Kasumi-1 (cell line): Measurements from ENCODE around the gene GLIS1.

Experiments
- DNase-seq, 2 experiments: peaks; one replicate each; lab custom pipeline; 2025; lab: John Stamatoyannopoulos, UW

The GLIS1 gene

DNA sequence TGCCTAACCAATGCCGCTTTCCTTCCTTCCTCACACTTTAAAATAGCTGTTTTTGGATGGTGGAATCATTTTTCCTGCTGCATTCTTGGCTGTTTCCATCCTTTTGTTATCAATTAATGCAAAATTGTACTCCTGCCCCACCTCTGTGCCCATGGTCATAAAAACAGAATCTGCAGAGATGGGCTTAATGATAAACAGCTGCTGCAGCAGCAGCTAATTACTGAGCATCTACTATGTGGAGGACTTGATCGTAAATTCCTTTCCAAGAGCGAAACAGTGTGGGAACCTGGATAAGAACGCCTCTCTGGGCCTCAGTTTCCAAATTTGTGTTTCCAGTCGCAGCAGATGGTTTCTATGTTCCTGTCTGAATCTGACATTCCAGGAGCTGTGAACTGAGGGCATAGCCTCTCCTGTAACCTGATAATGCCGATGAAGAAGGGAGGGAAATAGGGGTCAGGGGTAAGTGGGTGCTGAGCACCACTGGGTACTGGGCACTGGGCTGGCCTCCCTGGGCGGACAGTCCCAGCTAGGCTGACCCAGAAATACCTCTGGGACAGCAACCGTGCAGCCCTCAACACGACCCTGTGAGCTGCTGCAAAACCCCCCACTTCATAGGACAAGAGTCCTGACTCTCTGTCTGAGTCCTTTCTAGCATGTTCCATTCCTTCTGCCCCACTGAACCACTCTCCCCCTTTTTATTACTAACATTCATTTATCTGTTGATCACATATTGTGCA is 158.1 kb downstream of the GLIS1 start:
- no peak for DNase-seq

GRCh38 chr1:53580009-53580400 is 159.0 kb downstream of the GLIS1 start:
- DNase-seq, result no peak

- DNase-seq, result no peak
Observed at GRCh38 chr1:53579221-53580008, 159.5 kb downstream of the GLIS1 start.

- DNase-seq, result no peak
Observed at GRCh38 chr1:53578358-53578757, 160.6 kb downstream of the GLIS1 start.

DNA sequence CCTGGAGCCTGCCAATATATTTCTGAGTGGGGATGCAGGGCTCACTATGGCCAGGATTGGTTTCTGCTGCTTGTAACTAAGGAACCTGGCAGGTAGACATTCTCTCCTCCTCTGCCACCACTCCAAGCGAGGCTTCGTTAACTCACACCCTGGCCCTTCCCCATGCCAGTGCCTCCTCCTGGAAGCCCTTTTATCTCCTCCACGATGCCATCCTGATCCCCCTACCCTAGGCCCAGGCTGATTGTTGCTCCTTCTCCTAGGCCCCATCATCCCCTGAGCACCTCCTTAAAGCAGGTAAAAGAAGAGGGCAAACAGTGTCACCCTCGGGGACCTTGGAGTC is 161.2 kb downstream of the GLIS1 start:
- no peak for DNase-seq

DNA sequence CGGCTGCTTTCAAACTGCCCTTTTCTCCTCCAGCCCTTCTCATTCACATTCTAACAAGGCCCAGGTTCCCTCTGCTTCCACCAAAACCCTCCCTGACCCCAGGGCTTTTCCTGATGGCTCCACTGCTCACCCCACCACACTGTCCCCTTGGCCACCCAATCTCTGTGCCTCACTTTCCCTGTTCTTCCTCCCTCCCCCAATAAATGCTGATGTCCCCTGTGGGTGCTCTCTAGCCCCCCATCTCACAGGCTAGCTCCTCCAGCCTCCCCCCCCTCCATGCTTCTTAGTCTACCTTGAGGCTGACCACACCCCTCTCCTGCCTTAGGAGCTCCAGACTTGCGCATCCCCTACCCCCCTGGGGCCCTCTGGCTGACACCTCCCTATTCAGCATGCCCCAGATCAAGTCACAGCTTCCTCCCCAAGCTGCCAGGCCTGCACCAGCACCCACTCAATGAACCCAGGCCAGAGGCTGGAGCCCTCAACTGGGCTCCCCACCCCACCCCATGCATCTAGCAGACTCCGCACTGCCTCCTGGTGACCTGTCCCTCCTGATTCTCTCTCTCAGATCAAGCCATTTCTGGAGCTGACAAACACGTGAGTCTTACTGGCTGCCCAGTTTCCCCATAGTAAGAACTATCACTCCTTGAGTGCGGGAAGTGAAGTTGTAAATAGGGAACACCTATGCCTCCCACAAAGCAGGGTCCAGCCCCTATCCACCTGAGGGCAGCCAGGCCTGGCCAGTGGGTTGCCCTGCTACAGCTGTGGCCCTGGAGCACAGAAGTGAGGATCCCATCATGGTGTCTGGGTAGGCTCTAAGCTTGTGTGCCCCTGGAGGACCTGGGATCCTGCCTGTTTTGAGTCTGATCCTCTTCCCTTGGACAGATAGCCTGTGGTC is 161.9 kb downstream of the GLIS1 start:
- no peak for DNase-seq

DNA sequence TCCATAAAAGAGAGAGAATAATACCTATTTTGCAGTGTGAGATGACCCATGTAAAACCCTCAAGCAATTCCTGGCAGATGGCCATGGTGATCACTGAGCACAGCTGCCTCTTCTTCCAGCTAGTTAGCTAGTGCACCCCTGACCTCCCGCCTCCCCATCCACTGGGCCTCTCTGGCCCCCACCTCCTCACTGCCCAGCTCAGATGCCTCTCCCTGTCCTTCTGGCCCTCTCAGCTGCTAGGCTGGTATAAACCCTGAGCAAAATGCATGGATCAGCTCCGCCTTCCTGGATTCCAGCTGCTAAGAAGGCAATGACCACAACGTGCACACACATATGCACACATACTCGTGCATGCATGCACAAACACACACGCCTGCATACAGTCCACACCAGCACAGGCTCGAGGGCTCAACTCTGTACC is 162.6 kb downstream of the GLIS1 start:
- no peak for DNase-seq

DNA sequence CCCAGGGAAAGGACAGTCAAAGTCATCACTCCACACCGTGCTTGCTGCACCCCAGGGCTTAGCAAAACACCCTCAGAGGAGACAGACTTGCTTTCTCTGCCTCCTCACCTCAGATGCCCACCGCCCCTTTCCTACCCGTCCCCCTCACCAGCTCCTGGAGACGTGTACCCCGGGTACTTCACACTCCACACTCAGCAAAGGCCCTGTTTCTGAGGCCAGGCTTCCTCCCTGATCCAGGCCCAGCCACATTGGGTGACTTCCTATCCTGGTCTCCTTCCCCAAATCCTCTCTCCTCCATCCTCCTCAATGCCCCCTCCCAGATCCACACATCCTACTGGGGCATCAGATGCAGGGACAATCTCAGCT is 163.0 kb downstream of the GLIS1 start:
- DNase-seq, result no peak

- DNase-seq, result no peak
Observed at GRCh38 chr1:53575141-53575954, 163.6 kb downstream of the GLIS1 start.

GRCh38 chr1:53574621-53575020 is 164.3 kb downstream of the GLIS1 start:
- DNase-seq, result no peak

GRCh38 chr1:53573931-53574330 is 165.0 kb downstream of the GLIS1 start:
- DNase-seq, result no peak

DNA sequence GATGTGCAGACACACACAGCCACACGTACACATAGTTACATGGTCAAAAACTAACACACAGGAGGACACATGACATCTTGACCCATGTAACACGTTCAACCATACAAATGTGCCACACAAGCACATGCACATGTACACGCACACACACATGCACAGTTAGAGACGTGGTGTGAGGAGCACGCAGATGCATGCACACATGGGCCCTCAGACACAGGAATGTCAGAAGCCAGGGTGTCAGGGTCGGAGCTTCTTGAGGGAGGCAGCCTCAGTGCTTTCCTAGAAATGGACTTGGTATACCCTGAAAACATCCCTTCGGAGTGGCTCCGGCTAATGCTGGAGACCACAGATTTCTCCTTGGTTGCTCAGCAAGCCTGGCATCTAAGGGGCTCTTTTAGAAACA is 165.4 kb downstream of the GLIS1 start:
- no peak for DNase-seq

DNA sequence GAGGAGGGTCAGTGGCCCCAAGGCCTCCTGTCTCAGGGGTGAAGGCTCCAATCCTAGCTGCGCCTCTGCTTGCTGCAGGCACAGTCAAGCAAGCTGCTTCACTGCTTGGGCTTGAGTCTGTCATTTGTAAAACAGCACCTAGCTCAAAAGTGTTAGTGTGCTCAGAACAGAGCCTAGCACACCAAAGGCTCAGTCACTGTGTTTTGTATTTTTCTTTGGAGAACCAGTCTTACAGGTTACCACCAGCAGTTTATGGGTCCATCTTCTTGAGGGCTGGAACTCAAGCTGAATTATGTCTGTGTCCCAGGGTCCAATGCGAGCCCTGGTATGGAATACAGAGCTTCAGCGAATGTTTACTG is 166.2 kb downstream of the GLIS1 start:
- no peak for DNase-seq

- DNase-seq, result no peak
Observed at GRCh38 chr1:53572065-53572814, 166.7 kb downstream of the GLIS1 start.

DNA sequence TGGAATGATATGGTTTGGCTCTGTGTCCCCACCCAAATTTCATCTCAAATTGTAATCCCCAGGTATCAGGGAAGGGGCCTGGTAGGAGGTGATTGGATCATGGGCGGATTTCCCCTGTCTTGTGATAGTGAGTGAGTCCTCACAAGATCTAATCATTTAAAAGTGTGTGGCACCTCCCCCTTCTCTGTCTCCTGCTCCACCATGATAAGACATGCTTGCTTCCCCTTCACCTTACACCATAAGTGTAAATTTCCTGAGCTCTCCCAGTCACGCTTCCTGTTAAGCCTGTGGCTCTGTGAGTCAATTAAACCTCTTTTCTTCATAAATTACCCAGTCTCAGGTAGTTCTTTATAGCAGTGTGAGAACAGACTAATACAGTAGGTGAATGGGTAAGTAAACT is 170.4 kb downstream of the GLIS1 start:
- no peak for DNase-seq

DNA sequence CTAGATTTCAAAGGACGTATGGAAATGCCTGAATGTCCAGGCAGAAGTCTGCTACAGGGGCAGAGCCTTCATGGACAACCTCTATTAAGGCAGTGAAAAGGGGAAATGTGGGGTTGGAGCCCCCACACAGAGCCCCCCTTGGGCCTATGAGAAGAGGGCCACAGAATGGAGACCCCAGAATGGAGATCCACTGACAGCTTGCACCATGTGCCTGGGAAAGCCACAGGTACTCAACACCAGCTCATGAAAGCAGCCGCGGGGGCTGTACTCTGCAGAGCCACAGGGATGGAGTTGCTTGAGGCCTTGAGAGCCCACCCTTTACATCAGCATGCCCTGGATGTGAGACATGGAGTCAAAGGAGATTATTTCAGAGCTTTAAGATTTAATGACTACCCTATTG is 171.1 kb downstream of the GLIS1 start:
- no peak for DNase-seq

- no peak for DNase-seq
Observed at GRCh38 chr1:53567450-53567849, 171.5 kb downstream of the GLIS1 start.

- no peak for DNase-seq
Observed at GRCh38 chr1:53563611-53564010, 175.4 kb downstream of the GLIS1 start.

GRCh38 chr1:53562981-53563379 is 176.0 kb downstream of the GLIS1 start:
- DNase-seq, result no peak

- no peak for DNase-seq
Observed at GRCh38 chr1:53562291-53562980, 176.5 kb downstream of the GLIS1 start.
